ENCODE data around the gene SRSF10. TPM values are rescaled to one million over a fixed set of nuclear protein-coding genes. Genes with fewer than 3 reads are reported as not detected.

Gene SRSF10
- total RNA-seq (2021) (77.3 and 96.2 TPM in 2 replicates), Bru-seq, nascent RNA (percentile 98 among the genes with signal in this experiment), BruChase-seq, experiment 1, labeled RNA remaining after a 2-hour chase (percentile 99 among the genes with signal in this experiment), BruChase-seq, experiment 2, labeled RNA remaining after a 6-hour chase (percentile 97 among the genes with signal in this experiment)
- long read RNA-seq, partial matches to known transcripts = 4 of 22 reads
- long read RNA-seq, other reads (novel, unspliced or antisense) = 13 of 22 reads

DNA sequence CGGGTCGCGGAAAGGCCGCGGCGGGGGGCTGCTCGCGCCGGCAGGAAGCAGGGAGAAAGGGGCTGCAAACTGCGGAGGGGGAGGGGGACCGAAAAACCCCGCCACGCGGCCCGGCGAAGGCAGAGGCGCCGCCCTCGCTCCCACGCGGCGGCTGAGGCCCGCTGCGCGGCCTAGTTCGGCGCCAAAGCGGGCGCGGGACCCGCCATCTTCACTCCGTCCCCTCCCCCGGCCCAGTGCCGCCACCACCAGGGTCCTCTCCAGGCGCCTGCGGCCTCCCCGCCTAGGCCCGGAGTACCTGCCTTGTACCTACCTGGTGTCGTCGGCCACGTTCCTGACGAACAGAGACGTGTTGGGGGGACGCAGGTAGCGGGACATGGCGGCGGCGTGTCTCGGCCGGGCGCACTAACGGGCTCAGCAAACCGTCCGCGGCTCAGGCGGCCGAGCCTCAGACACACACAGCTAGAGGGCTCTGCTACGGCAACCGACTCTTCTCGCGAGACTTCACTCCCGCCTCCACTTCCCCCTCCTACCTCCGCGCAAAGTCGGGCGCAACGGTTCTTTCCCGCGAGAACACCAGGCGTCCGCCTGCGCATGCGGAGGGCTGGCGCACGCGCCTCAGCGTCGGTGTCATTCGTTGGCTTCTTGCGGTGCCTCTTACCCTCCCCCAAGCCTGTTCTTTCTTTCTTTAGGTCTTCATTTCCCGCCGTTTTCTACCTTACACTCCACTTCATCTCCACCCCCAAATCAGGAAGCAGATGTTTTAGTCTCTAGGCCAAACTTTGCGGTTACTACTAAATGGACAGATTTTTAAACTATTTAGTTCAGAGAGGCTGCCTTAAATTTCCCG, at the start of gene SRSF10:
TSS of gene SRSF10 (minus strand) at position 447 of the 847 bp plus-strand sequence. CDS start at position 375, 72 bp downstream.
- H3K4me1 ChIP-seq (replicated peaks; ENCODE audit: insufficient read depth) = peaks cover 45% of the 10 kb centered on the region
- peak within 1 kb of the TSS; percentile 98 for H3K4me2 ChIP-seq
- H3K9me2 ChIP-seq (ENCODE audit: insufficient read depth) = no peaks in the 10 kb centered on the region
- H3F3A ChIP-seq (ENCODE audit: insufficient read depth, low read depth) = peaks cover 17% of the 10 kb centered on the region
- TSS peak; percentile 51 for BruUV-seq (replicated peaks)
- H2AFZ ChIP-seq = peak within 1 kb of the TSS; percentile 89
- H3K9me3 ChIP-seq (ENCODE audit: insufficient read depth, low read depth) = no peaks in the 10 kb centered on the region
- intact Hi-C loops (cut with micrococcal nuclease; ENCODE audit: unreplicated experiment) = loop anchor here (2.0 kb wide), 3 partner anchors 19 to 39 kb away; no protein-coding TSS in a partner anchor
- H3K4me3 ChIP-seq = peak within 1 kb of the TSS; percentile 94
- peak within 1 kb of the TSS; percentile 97 for H3K27ac ChIP-seq
- peak; percentile 88 to 96 for DNase-seq
- no peaks in the 10 kb centered on the region for H3K27me3 ChIP-seq (ENCODE audit: insufficient read depth, low read depth)
- H4K20me1 ChIP-seq (ENCODE audit: insufficient read depth) = peaks cover 40% of the 10 kb centered on the region
- ChIA-PET POLR2A (ENCODE audit: unreplicated experiment) (interaction anchor here (0.6 to 1.0 kb wide), 4 partner anchors 21 to 408 kb away, joined by 3 to 8 read pairs (median 4); partner anchors contain the start of gene PNRC2), CTCF (interaction anchor here (2.1 kb wide), 1 partner anchor 48 kb away, joined by 4 read pairs; no protein-coding TSS in a partner anchor)
- peaks cover 8% of the 10 kb centered on the region for H3K36me3 ChIP-seq (ENCODE audit: low read depth)
- H3K79me2 ChIP-seq (ENCODE audit: low read depth) = peaks cover 50% of the 10 kb centered on the region
- TF ChIP-seq EZH2 (IDR thresholded peaks at IDR 0.05; ENCODE audit: low read depth) = no peak
- TF ChIP-seq, protein P1, sequence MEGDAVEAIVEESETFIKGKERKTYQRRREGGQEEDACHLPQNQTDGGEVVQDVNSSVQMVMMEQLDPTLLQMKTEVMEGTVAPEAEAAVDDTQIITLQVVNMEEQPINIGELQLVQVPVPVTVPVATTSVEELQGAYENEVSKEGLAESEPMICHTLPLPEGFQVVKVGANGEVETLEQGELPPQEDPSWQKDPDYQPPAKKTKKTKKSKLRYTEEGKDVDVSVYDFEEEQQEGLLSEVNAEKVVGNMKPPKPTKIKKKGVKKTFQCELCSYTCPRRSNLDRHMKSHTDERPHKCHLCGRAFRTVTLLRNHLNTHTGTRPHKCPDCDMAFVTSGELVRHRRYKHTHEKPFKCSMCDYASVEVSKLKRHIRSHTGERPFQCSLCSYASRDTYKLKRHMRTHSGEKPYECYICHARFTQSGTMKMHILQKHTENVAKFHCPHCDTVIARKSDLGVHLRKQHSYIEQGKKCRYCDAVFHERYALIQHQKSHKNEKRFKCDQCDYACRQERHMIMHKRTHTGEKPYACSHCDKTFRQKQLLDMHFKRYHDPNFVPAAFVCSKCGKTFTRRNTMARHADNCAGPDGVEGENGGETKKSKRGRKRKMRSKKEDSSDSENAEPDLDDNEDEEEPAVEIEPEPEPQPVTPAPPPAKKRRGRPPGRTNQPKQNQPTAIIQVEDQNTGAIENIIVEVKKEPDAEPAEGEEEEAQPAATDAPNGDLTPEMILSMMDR (conservative IDR thresholded peaks at IDR 0.05) = no peak

DNA sequence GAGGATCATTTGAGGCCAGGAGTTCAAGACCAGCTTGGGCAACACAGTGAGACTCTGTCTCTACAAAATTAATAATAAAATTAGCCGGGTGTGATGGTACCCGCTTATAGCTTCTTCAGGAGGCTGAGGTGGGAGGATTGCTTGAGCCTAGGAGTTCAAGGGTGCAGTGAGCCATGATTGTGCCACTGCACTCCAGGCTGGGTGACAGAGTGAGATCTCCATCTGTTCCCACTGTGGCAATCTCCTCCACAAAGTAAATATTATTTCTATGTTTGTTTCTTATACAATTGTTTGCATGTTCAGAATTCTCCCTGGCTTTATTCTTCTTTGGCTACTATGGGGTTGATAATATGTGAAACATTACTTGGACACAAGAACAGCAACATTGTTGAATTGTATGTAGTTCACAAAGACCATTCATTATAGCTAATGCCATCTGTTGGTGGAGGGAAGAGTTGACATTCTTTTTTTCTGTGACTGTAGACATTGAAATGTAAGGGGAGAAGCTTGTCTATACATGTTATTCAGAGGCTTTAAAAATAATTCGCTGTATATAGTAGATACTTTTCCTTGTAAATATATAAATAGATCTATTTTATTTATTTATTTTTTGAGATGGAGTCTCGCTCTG, 47.8 kb upstream of the SRSF10 start:
- no peaks in the 10 kb centered on the region for H3K9me2 ChIP-seq (ENCODE audit: insufficient read depth)
- H3K4me3 ChIP-seq = no peak overlapping the region
- peaks cover 2% of the 10 kb centered on the region for H3F3A ChIP-seq (ENCODE audit: insufficient read depth, low read depth)
- no TSS peak for BruUV-seq (replicated peaks)
- no peaks in the 10 kb centered on the region for H3K27me3 ChIP-seq (ENCODE audit: insufficient read depth, low read depth)
- H3K9me3 ChIP-seq (ENCODE audit: insufficient read depth, low read depth) = no peaks in the 10 kb centered on the region
- peaks cover 7% of the 10 kb centered on the region for H3K4me1 ChIP-seq (replicated peaks; ENCODE audit: insufficient read depth)
- no peaks in the 10 kb centered on the region for H3K79me2 ChIP-seq (ENCODE audit: low read depth)
- CTCF ChIA-PET = interaction anchor here (0.7 to 1.5 kb wide), 2 partner anchors 11 to 49 kb away, joined by 3 to 4 read pairs; partner anchors contain the start of gene SRSF10
- POLR2A ChIA-PET (ENCODE audit: unreplicated experiment) = interaction anchor here (0.6 to 1.0 kb wide), 2 partner anchors 67 to 204 kb away, joined by 3 to 4 read pairs; no protein-coding TSS in a partner anchor
- no peaks in the 10 kb centered on the region for H4K20me1 ChIP-seq (ENCODE audit: insufficient read depth)
- DNase-seq = peak in 1 of 2 experiments; percentile 37
- H2AFZ ChIP-seq = no peak overlapping the region
- intact Hi-C loops (cut with micrococcal nuclease; ENCODE audit: unreplicated experiment) = no loop called here
- no peaks in the 10 kb centered on the region for H3K36me3 ChIP-seq (ENCODE audit: low read depth)
- TF ChIP-seq, protein P1 (conservative IDR thresholded peaks at IDR 0.05) = peak; percentile 62
- TF ChIP-seq EZH2 (IDR thresholded peaks at IDR 0.05; ENCODE audit: low read depth) = no peak
- no peak overlapping the region for H3K27ac ChIP-seq
- no peak overlapping the region for H3K4me2 ChIP-seq
